K562 (cell line): ENCODE data around the gene IGLL1. TPM values are rescaled to one million over a fixed set of nuclear protein-coding genes. Genes with fewer than 3 reads are reported as not detected.
A peak's percentile ranks its signal among the peaks of the same experiment; 100 is the strongest.
"Not testable (repeated sequence)": the region's sequence is repeated elsewhere in the genome, so short reads cannot be mapped to it uniquely, and the experiment has no call there.

Experiments used
- ATAC-seq: fragments of 200-7000 bp; cut with Tn5 transposase; 3 replicates; pipeline ENCODE4 v1.9.1; 2020; ENCODE audit warnings: moderate library complexity
- BruUV-seq: library from RNA; stranded (reverse); fragments of 400-500 nt; replicated peaks from 2 replicates; lab custom pipeline; 2021; lab: Mats Ljungman, UMichigan
- CTCF ChIA-PET: fragments of 300-600 bp; formaldehyde crosslinking; extraction: SDS; loops from one replicate; lab custom pipeline; 2021; ENCODE audit warnings: low intra/inter-chr PET ratio; lab: Yijun Ruan, JAX
- POLR2A ChIA-PET: fragments of 300-600, 350-650 bp; sonication (Branson Sonifier 250); formaldehyde crosslinking; extraction: SDS; loops from one replicate; lab custom pipeline; 2021; ENCODE audit warnings: antibody characterized with exemption, inconsistent platforms; lab: Yijun Ruan, JAX
- DNase-seq, 4 experiments: peaks; one replicate each; pipeline versions ENCODE4 v3.0.0 to v3.0.0-alpha.2; 2011 to 2018; ENCODE audit warnings: low spot score in 3 of 4, mixed read lengths in 3 of 4; ENCODE audit errors: extremely low read depth in 1 of 4
- FAIRE-seq: peaks from 2 replicates; lab custom pipeline; 2011; peaks lifted over from hg19 to GRCh38; lab: Jason Lieb, UNC
- H2AFZ ChIP-seq: 2 replicates; pipeline ENCODE4 v1.6.0; 2011; ENCODE audit warnings: low read depth, low read length, control low read depth, inconsistent platforms
- H3K27ac ChIP-seq: fragments of 200-600 bp; 3 replicates; pipeline ENCODE4 v1.8.0; 2011; ENCODE audit warnings: low read depth, mild to moderate bottlenecking, control low read depth, inconsistent platforms, low read length, moderate library complexity, mixed read lengths; ENCODE audit errors: extremely low read depth
- H3K27me3 ChIP-seq, 2 experiments: fragments of 300-600 bp in 1 of 2; 2 replicates in 1 of 2; 3 replicates in 1 of 2; pipeline versions ENCODE4 v1.6.0 to v1.8.0; 2011; ENCODE audit warnings: inconsistent platforms in 2 of 2, low read length in 2 of 2, mild to moderate bottlenecking in 1 of 2, mixed read lengths in 1 of 2, moderate library complexity in 1 of 2; ENCODE audit not compliant: control insufficient read depth in 2 of 2, insufficient read depth in 2 of 2
- H3K36me3 ChIP-seq: fragments of 300-600 bp; 3 replicates; pipeline ENCODE4 v1.8.0; 2011; ENCODE audit warnings: mild to moderate bottlenecking, low read length, inconsistent platforms; ENCODE audit not compliant: control insufficient read depth, insufficient read depth
- H3K4me1 ChIP-seq, 2 experiments: fragments of 200-600 bp in 1 of 2; replicated peaks in 1 of 2; 2 replicates in 1 of 2; 3 replicates in 1 of 2; pipeline versions ENCODE4 v1.5.1 to v1.8.0; 2011; ENCODE audit warnings: inconsistent platforms in 2 of 2, low read length in 2 of 2, mild to moderate bottlenecking in 1 of 2, mixed read lengths in 1 of 2, moderate library complexity in 1 of 2; ENCODE audit not compliant: control insufficient read depth in 2 of 2, insufficient read depth in 2 of 2
- H3K4me2 ChIP-seq: 2 replicates; pipeline ENCODE4 v1.6.1; 2011; ENCODE audit warnings: low read length, control low read depth, inconsistent platforms, mixed read lengths; ENCODE audit not compliant: insufficient read depth
- H3K4me3 ChIP-seq: fragments of 200-600 bp; sonication (generic), shearing (Covaris generic); 2 replicates; pipeline ENCODE4 v1.5.1; 2016; ENCODE audit warnings: control low read depth, inconsistent platforms
- H3K79me2 ChIP-seq: fragments of 200-600 bp; 3 replicates; pipeline ENCODE4 v1.8.0; 2011; ENCODE audit warnings: low read length, inconsistent platforms; ENCODE audit not compliant: control insufficient read depth, insufficient read depth
- H3K9ac ChIP-seq, 2 experiments: 2 replicates each; pipeline versions ENCODE4 v1.6.0 to v1.6.1; 2011; ENCODE audit warnings: low read depth in 2 of 2, low read length in 2 of 2, control low read depth in 1 of 2, inconsistent platforms in 1 of 2, mild to moderate bottlenecking in 1 of 2, mixed read lengths in 1 of 2; ENCODE audit not compliant: insufficient read depth in 1 of 2
- H3K9me1 ChIP-seq: one replicate; pipeline ENCODE4 v1.6.0; 2011; ENCODE audit warnings: inconsistent platforms, mild to moderate bottlenecking, low read length, moderate library complexity; ENCODE audit not compliant: control insufficient read depth, insufficient read depth
- H3K9me3 ChIP-seq: replicated peaks from 2 replicates; pipeline ENCODE4 v1.5.1; 2011; ENCODE audit warnings: low read depth, low read length, inconsistent platforms; ENCODE audit not compliant: control insufficient read depth, insufficient read depth
- H4K20me1 ChIP-seq: replicated peaks from 2 replicates; pipeline ENCODE4 v1.6.1; 2011; ENCODE audit warnings: low read length, inconsistent platforms, mixed read lengths; ENCODE audit not compliant: control insufficient read depth, insufficient read depth
- ARID1B ChIP-seq: fragments of 450-650 bp; IDR thresholded peaks from 2 replicates; pipeline ENCODE4 v1.6.1; 2016; ENCODE audit warnings: antibody characterized with exemption, mild to moderate bottlenecking, inconsistent platforms
- ELF2 ChIP-seq: fragments of 250-450 bp; sonication (Bioruptor Pico); IDR thresholded peaks from 2 replicates; pipeline ENCODE4 v1.5.0; 2021; ENCODE audit warnings: mild to moderate bottlenecking
- ERF ChIP-seq: fragments of 450-650 bp; formaldehyde crosslinking; IDR thresholded peaks from 2 replicates; pipeline ENCODE4 v1.4.0; 2020; ENCODE audit warnings: mild to moderate bottlenecking, mixed read lengths
- ILK ChIP-seq: fragments of 450-650 bp; IDR thresholded peaks from 2 replicates; pipeline ENCODE4 v1.6.1; 2016; ENCODE audit warnings: missing genetic modification characterization, low read depth, mild to moderate bottlenecking, missing compliant biosample characterization, moderate library complexity, borderline replicate concordance
- KLF10 ChIP-seq: fragments of 250-450 bp; sonication (Bioruptor Pico); IDR thresholded peaks from 2 replicates; pipeline ENCODE4 v1.6.1; 2021; ENCODE audit warnings: matching md5 sums
- KLF6 ChIP-seq: fragments of 250-450 bp; sonication (Bioruptor Pico); IDR thresholded peaks from 2 replicates; pipeline ENCODE4 v1.4.0; 2020; ENCODE audit warnings: mild to moderate bottlenecking, moderate library complexity, borderline replicate concordance
- MNT ChIP-seq, 2 experiments: fragments of 450-650 bp; conservative IDR thresholded peaks; 2 replicates each; pipeline ENCODE4 v1.6.1; 2017; ENCODE audit warnings: mild to moderate bottlenecking in 2 of 2, moderate library complexity in 2 of 2
- MTA2 ChIP-seq: fragments of 450-650 bp; IDR thresholded peaks from 2 replicates; pipeline ENCODE4 v1.6.1; 2016; ENCODE audit warnings: low read depth
- NR4A1 ChIP-seq, 2 experiments: fragments of 250-450 bp in 1 of 2; fragments of 450-650 bp in 1 of 2; sonication (Bioruptor Pico) in 1 of 2; IDR thresholded peaks; 2 replicates each; pipeline versions ENCODE4 v1.4.0 to v1.6.1; 2016 to 2020; ENCODE audit warnings: mild to moderate bottlenecking in 2 of 2, missing compliant biosample characterization in 1 of 2, missing genetic modification characterization in 1 of 2, moderate library complexity in 1 of 2
- PTRF ChIP-seq: fragments of 450-650 bp; IDR thresholded peaks from 2 replicates; pipeline ENCODE4 v1.6.1; 2016; ENCODE audit warnings: mild to moderate bottlenecking, missing genetic modification characterization, missing compliant biosample characterization
- RFX7 ChIP-seq: fragments of 250-450 bp; sonication (Bioruptor Pico); IDR thresholded peaks from 2 replicates; pipeline ENCODE4 v1.5.1; 2021; ENCODE audit warnings: mild to moderate bottlenecking
- TAL1 ChIP-seq: fragments of 450-650 bp; IDR thresholded peaks from 2 replicates; pipeline ENCODE4 v1.6.1; 2016; ENCODE audit warnings: mild to moderate bottlenecking
- TCFL5 ChIP-seq: fragments of 250-450 bp; sonication (Bioruptor Pico); conservative IDR thresholded peaks from 2 replicates; pipeline ENCODE4 v1.6.1; 2021; ENCODE audit warnings: mild to moderate bottlenecking, moderate library complexity, matching md5 sums
- ZBTB12 ChIP-seq: fragments of 250-450 bp; sonication (Bioruptor Pico); IDR thresholded peaks from 2 replicates; pipeline ENCODE4 v1.4.0; 2020
- ZNF740 ChIP-seq, 3 experiments: fragments of 200-800 bp in 1 of 3; sonication (Bioruptor generic) in 1 of 3; sonication (generic) in 1 of 3; formaldehyde crosslinking in 1 of 3; IDR thresholded peaks; 2 replicates each; pipeline versions ENCODE4 v1.6.1 to v1.8.0; 2016 to 2022; ENCODE audit warnings: mild to moderate bottlenecking in 2 of 3, missing compliant biosample characterization in 2 of 3, missing genetic modification characterization in 2 of 3, missing genetic modification reagents in 1 of 3
- WGBS: fragments of 100-300 bp; shearing (Covaris generic); methylation state at CpG from one replicate; pipeline ENCODE4 v1.1.6; 2016; ENCODE audit warnings: low coverage, mixed read lengths; ENCODE audit not compliant: insufficient coverage; ENCODE audit errors: missing lambda C conversion rate; 5-methylcytosine and 5-hydroxymethylcytosine counted together
- in situ Hi-C: fragments of 300-500 bp; cut with MboI; formaldehyde crosslinking; loops from 4 replicates; pipeline ENCODE4 v1.15.0; 2018; ENCODE audit warnings: inconsistent platforms, mixed read lengths
- intact Hi-C: fragments of 100-400 bp; cut with micrococcal nuclease; formaldehyde crosslinking; loops from 2 replicates; pipeline ENCODE4 v1.14.2; 2022
- polyA plus RNA-seq, 8 experiments: library from polyadenylated mRNA; depleted of rRNA in 4 of 8; stranded (reverse) in 5 of 8; unstranded in 3 of 8; fragments of >200 nt; fragmentation: Nextera tagmentation in 2 of 8; fragmentation: Illumina TruSeq in 1 of 8; extraction: Ambion mirVana in 2 of 8; extraction: Trizol in 1 of 8; gene quantifications; 2 replicates each; pipeline versions ENCODE4 v1.2.1 to v1.2.3, GENCODE V29; 2011 to 2014; ENCODE audit warnings: inconsistent platforms in 1 of 8, missing spikeins in 1 of 8
- total RNA-seq, 7 experiments: library from RNA; depleted of rRNA in 6 of 7; stranded (reverse); fragments of >200 nt in 6 of 7; fragmentation: Illumina TruSeq in 2 of 7; extraction: Trizol in 2 of 7; gene quantifications; 2 replicates each; pipeline versions ENCODE4 v1.2.1 to v1.2.3, GENCODE V29; 2011 to 2021; ENCODE audit warnings: low replicate concordance in 1 of 7

The IGLL1 gene
- total and polyA plus RNA-seq, 9 of the 15 experiments (the other 6 are each of a cell fraction or from before 2014, with no cell fraction given) = 0.10 to 0.32 (median 0.20) TPM; not detected in 6

GRCh38 chr22:23535790-23536661, 44.1 kb downstream of the IGLL1 start:
- in situ Hi-C loops (loop anchor here (5.0 to 10.0 kb wide), 2 partner anchors 129 to 211 kb away; no protein-coding TSS in a partner anchor), intact Hi-C loops (loop anchor here (5.0 kb wide), 4 partner anchors 149 to 364 kb away; no protein-coding TSS in a partner anchor)
- H3K9ac ChIP-seq; H3K36me3 ChIP-seq; CTCF ChIA-PET; H3K9me1 ChIP-seq; H3K27me3 ChIP-seq; H4K20me1 ChIP-seq; ATAC-seq; H3K4me3 ChIP-seq; H2AFZ ChIP-seq; H3K79me2 ChIP-seq; H3K4me2 ChIP-seq; BruUV-seq; H3K9me3 ChIP-seq; TF ChIP-seq NR4A1, ZNF740 (CRISPR knock-in tag; IDR thresholded peaks at IDR 0.05): not testable (repeated sequence)
- Histone ChIP-seq H3K27ac (peak overlapping the region; percentile 4), H3K4me1 (peaks cover 59% of the 10 kb centered on the region in 2 experiments)
- FAIRE-seq = peak; percentile 48
- POLR2A ChIA-PET = interaction anchor here (0.6 kb wide), 1 partner anchor 221 kb away, joined by 3 read pairs; no protein-coding TSS in a partner anchor
- 12% methylated on average over 5 of the region's 5 CpGs for WGBS
- DNase-seq = peak in 1 of 4 experiments; percentile 48
- peak; percentile 80 for TF ChIP-seq PTRF (tag)
- TF ChIP-seq TCFL5 (CRISPR knock-in tag) = 0 out of 2 replicates have a peak, but pooled peaks have one; percentile 54
- TF ChIP-seq MTA2 = peak; percentile 49; the same call in 1 of the 2 replicates
- TF ChIP-seq ARID1B = peak; percentile 77
- 0 out of 4 replicates have a peak, but pooled peaks of 1 of the 2 experiments have one; percentile 14 for TF ChIP-seq MNT (conservative IDR thresholded peaks at IDR 0.05)
- TF ChIP-seq NR4A1 (tag; IDR thresholded peaks at IDR 0.05) = peak; percentile 96
- 0 out of 2 replicates have a peak, but pooled peaks have one; percentile 50 for TF ChIP-seq ELF2 (CRISPR knock-in tag)
- peak; percentile 44 for TF ChIP-seq TAL1
- peak; percentile 47; the same call in 1 of the 2 replicates for TF ChIP-seq ERF (CRISPR knock-in tag)
- TF ChIP-seq RFX7 = 0 out of 2 replicates have a peak, but pooled peaks have one; percentile 66
- peak; percentile 65; the same call in 1 of the 2 replicates for TF ChIP-seq KLF6 (CRISPR knock-in tag)
- TF ChIP-seq ZNF740 (tag; IDR thresholded peaks at IDR 0.05) = peak in 1 of 2 experiments; percentile 80; a peak in 2 of 4 replicates
- 0 out of 2 replicates have a peak, but pooled peaks have one; percentile 8 for TF ChIP-seq ZBTB12 (CRISPR knock-in tag)
- TF ChIP-seq KLF10 (CRISPR knock-in tag) = 0 out of 2 replicates have a peak, but pooled peaks have one; percentile 57
- peak; percentile 78; the same call in 1 of the 2 replicates for TF ChIP-seq ILK (tag)
